GM21717 (cell line): ENCODE results near the gene ABLIM3.

Experiments used
- ATAC-seq: cut with Tn5 transposase; IDR thresholded peaks from one replicate; pipeline ENCODE4 v1.9.1; 2021; ENCODE audit warnings: mild to moderate bottlenecking, moderate library complexity; ENCODE audit not compliant: unreplicated experiment

Gene ABLIM3

DNA sequence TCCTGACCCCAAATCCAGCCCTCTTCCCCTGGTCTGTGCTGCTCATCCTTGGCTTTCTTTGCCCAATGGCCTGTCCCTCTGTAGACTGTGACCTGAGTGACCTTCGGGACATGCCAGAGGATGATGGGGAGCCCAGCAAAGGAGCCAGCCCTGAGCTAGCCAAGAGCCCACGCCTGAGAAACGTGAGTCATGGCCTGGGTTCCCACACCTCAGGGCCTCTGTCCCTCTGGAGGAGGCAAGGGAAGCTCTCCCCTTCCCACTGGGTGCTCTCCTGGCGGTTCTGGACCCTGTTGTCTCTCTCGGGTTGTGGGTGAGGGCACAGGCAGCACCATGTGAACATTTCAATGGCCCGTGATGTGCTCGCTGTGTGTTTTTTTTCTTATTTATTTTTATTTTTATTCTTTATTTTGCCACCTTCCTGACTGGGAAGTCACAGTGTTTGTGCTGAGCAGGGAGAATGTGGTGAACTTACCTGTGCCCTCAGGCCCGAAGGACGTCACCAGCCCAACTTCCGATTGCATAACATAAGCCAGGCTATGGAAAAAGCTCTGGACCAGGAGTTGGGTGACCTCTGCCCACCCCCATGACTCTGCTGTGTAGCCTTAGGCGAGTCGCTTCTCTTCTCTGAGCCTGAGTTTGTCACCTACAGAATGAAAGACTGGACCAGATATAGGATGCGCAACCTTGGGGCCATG is 159.9 kb downstream of the ABLIM3 start:
- no peak for ATAC-seq

GRCh38 chr5:149301744-149302380 is 160.6 kb downstream of the ABLIM3 start:
- ATAC-seq: no peak

- ATAC-seq: no peak
Observed at GRCh38 chr5:149302641-149303040, 161.3 kb downstream of the ABLIM3 start.

- no peak for ATAC-seq
Observed at GRCh38 chr5:149303210-149303609, 161.9 kb downstream of the ABLIM3 start.

GRCh38 chr5:149304195-149305078 is 163.1 kb downstream of the ABLIM3 start:
- ATAC-seq: no peak

DNA sequence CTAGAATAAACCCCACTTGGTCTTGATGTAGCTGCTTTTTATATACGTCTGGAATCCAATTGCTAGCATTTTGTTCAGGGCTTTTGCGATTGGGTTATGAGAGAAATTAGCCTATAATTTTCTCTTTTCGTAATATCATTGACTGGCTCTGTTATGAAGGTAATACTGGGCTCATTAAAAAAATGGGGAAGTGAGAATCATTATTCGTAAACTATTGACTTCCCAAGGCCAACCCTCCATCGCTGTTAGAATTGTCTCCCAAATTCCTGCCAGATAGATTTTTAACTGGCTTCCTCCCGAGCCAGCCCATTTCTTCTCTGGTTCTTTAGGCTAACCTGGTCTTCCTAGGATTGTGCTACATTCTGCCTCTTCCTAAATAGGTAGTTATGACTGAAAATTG is 168.1 kb downstream of the ABLIM3 start:
- no peak for ATAC-seq
